Activated CD8-positive, alpha-beta T cell treated with anti-CD3 and anti-CD28 coated beads for 36 hours (primary cell): ENCODE data around the gene XXYLT1. TPM values are rescaled to one million over a fixed set of nuclear protein-coding genes. Genes with fewer than 3 reads are reported as not detected.

Experiments
- ATAC-seq: fragments of 200-7000 bp; cut with Tn5 transposase; one replicate; pipeline ENCODE4 v1.10.0; 2021; ENCODE audit warnings: mild to moderate bottlenecking, moderate library complexity
- CTCF ChIA-PET: fragments of 350-600 bp; sonication (Branson Sonifier 250); formaldehyde crosslinking; loops from one replicate; lab custom pipeline; 2021; ENCODE audit warnings: antibody characterized with exemption; lab: Charles Lee
- POLR2A ChIA-PET: fragments of 350-600 bp; sonication (Branson Sonifier 250); formaldehyde crosslinking; loops from one replicate; lab custom pipeline; 2021; ENCODE audit warnings: antibody characterized with exemption; lab: Charles Lee
- DNase-seq: peaks from one replicate; pipeline ENCODE4 v3.0.0-alpha.2; 2020
- H3K27ac Mint-ChIP-seq: one replicate; pipeline ENCODE4 v1.8.0; 2021; ENCODE audit warnings: mild to moderate bottlenecking, mixed read lengths
- H3K27me3 Mint-ChIP-seq: one replicate; pipeline ENCODE4 v1.8.0; 2021; ENCODE audit warnings: mixed read lengths
- H3K36me3 Mint-ChIP-seq: one replicate; pipeline ENCODE4 v1.8.0; 2021; ENCODE audit warnings: low read depth, mixed read lengths
- H3K4me1 Mint-ChIP-seq: one replicate; pipeline ENCODE4 v1.8.0; 2021; ENCODE audit warnings: low read depth, mixed read lengths
- H3K4me3 Mint-ChIP-seq: one replicate; pipeline ENCODE4 v1.8.0; 2021; ENCODE audit warnings: mild to moderate bottlenecking, moderate library complexity, mixed read lengths
- H3K9me3 Mint-ChIP-seq: one replicate; pipeline ENCODE4 v1.8.0; 2021; ENCODE audit warnings: mixed read lengths
- intact Hi-C: fragments of 100-400 bp; cut with micrococcal nuclease; formaldehyde crosslinking; loops from one replicate; pipeline ENCODE4 v1.10.0; 2022
- microRNA-seq: library from miRNA; unstranded; fragments of <30 nt; microRNA quantifications from one replicate; pipeline ENCODE4 v1.2.0, GENCODE V29; 2022; ENCODE audit warnings: borderline microRNAs expressed, borderline replicate concordance
- total RNA-seq, 2 experiments: library from RNA; stranded (reverse); gene quantifications; one replicate each; pipeline ENCODE4 v1.2.3, GENCODE V29; 2021
- TF ChIP-seq, protein P1 (sequence below): fragments of 200-600 bp; IDR thresholded peaks from one replicate; pipeline ENCODE4 v1.8.0; 2022; ENCODE audit warnings: antibody characterized with exemption, mild to moderate bottlenecking

XXYLT1 gene
- total RNA-seq, 2 experiments from 2014 or later = 8.4 to 9.6 TPM

DNA sequence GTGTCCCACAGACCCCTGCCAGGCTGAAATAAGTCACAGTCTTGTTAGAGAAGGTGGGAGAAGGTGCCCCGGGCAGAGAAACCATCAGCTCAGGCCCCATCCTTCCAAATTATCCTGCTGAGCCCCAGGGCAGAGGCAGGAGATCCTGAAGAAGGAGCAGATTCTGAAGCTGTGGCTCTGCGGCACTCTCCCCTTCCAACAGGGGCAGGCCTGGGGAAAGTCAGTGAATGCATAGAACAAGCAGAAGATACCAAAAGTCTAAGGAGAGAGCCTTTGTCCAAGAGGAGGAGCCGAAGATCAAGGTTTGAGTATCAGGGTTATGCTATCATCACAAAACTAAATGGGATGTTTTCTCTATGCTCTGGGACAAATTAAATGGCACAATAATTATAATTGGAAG, 249.3 kb downstream of the XXYLT1 start:
- H3K9me3 Mint-ChIP-seq = no peaks in the 10 kb centered on the region
- ATAC-seq (no peak), DNase-seq (no peak)
- no peak overlapping the region for H3K27ac Mint-ChIP-seq
- no peaks in the 10 kb centered on the region for H3K36me3 Mint-ChIP-seq
- ChIA-PET POLR2A (interaction anchor here (1.5 kb wide), 1 partner anchor 61 kb away, joined by 3 read pairs; no protein-coding TSS in a partner anchor), CTCF (no interaction called here)
- H3K4me3 Mint-ChIP-seq = no peak overlapping the region
- H3K4me1 Mint-ChIP-seq = no peaks in the 10 kb centered on the region
- intact Hi-C loops = no loop called here
- H3K27me3 Mint-ChIP-seq = peaks cover 6% of the 10 kb centered on the region
- TF ChIP-seq, protein P1, sequence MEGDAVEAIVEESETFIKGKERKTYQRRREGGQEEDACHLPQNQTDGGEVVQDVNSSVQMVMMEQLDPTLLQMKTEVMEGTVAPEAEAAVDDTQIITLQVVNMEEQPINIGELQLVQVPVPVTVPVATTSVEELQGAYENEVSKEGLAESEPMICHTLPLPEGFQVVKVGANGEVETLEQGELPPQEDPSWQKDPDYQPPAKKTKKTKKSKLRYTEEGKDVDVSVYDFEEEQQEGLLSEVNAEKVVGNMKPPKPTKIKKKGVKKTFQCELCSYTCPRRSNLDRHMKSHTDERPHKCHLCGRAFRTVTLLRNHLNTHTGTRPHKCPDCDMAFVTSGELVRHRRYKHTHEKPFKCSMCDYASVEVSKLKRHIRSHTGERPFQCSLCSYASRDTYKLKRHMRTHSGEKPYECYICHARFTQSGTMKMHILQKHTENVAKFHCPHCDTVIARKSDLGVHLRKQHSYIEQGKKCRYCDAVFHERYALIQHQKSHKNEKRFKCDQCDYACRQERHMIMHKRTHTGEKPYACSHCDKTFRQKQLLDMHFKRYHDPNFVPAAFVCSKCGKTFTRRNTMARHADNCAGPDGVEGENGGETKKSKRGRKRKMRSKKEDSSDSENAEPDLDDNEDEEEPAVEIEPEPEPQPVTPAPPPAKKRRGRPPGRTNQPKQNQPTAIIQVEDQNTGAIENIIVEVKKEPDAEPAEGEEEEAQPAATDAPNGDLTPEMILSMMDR = no peak

DNA sequence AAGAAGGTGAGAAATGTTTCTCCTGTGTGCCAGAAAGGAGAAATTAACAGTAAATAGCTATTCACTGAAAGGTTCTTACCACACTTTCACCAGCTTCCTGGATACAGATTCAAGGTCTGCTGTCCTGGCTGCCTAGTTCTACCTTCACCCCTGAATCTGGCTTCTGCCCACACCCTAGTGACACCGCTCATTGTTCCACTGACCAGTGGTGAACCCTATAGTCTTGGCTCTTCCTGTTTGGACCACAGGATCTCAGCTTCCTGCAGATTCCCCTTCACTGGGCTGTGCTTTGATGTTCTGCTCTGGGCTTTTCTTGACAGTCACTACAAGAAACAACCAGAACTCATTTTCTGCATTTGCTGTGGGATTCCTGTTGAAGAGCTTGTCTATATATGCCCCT, 250.0 kb downstream of the XXYLT1 start:
- peaks cover 6% of the 10 kb centered on the region for H3K27me3 Mint-ChIP-seq
- ChIA-PET POLR2A (interaction anchor here (1.5 kb wide), 1 partner anchor 61 kb away, joined by 3 read pairs; no protein-coding TSS in a partner anchor), CTCF (no interaction called here)
- ATAC-seq (no peak), DNase-seq (no peak)
- no peaks in the 10 kb centered on the region for H3K4me1 Mint-ChIP-seq
- no peaks in the 10 kb centered on the region for H3K36me3 Mint-ChIP-seq
- intact Hi-C loops = no loop called here
- H3K27ac Mint-ChIP-seq = no peak overlapping the region
- no peak overlapping the region for H3K4me3 Mint-ChIP-seq
- TF ChIP-seq, protein P1 = no peak
- no peaks in the 10 kb centered on the region for H3K9me3 Mint-ChIP-seq

DNA sequence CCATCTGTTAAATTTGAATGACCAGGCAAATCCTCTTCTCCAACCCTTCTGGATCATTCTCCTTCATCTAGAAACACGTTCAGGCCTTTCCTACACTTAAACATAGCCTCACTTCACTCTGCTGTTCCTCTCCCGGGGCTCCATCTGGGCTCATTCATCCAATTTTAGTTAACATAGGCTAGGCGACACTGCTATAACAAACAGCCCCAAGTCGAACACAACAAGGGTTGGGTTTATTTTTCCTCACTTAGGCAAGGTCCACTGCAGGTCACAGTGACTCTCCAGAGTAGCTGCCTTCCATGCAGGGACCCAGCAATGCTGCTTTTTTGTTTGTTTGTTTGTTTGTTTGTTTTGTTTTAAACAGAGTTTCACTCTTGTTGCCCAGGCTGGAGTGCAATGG, 250.8 kb downstream of the XXYLT1 start:
- intact Hi-C loops = no loop called here
- TF ChIP-seq, protein P1 = no peak
- POLR2A ChIA-PET = interaction anchor here (0.6 to 1.5 kb wide), 2 partner anchors 60 to 623 kb away, joined by 3 read pairs; no protein-coding TSS in a partner anchor
- Mint-ChIP-seq H3K4me3 (no peak overlapping the region), H3K36me3 (no peaks in the 10 kb centered on the region), H3K4me1 (no peaks in the 10 kb centered on the region), H3K9me3 (no peaks in the 10 kb centered on the region), H3K27me3 (peaks cover 6% of the 10 kb centered on the region), H3K27ac (no peak overlapping the region)
- DNase-seq (no peak), ATAC-seq (no peak)
- CTCF ChIA-PET = no interaction called here

DNA sequence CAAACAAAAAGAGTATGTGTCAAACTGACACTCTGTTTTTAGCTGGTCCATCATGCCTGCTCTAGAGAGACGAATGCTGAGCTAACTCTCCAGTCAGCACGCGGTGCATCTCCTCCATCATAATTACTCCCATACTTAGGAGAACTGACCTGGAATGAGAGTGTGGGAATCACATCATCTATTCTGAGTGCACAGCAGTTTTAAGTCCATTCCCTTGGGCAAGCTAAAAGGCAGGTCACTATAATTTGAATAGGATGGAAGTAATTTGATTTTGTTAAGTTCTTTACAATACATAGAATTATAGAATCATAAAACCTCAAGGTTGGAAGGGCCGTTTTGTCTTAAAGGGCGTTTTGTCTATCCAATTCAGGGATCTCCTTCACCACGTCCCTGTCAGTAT, 251.6 kb downstream of the XXYLT1 start:
- intact Hi-C loops = no loop called here

More for the DNA sequence above, 251.6 kb downstream of the XXYLT1 start:
- Mint-ChIP-seq H3K36me3 (no peaks in the 10 kb centered on the region), H3K4me1 (peaks cover 3% of the 10 kb centered on the region), H3K9me3 (no peaks in the 10 kb centered on the region), H3K27ac (no peak overlapping the region), H3K4me3 (no peak overlapping the region), H3K27me3 (peaks cover 6% of the 10 kb centered on the region)
- ChIA-PET POLR2A (interaction anchor here (0.6 to 1.0 kb wide), 2 partner anchors 9 to 165 kb away, joined by 3 read pairs; no protein-coding TSS in a partner anchor), CTCF (interaction anchor here (1.1 kb wide), 1 partner anchor 12 kb away, joined by 3 read pairs; no protein-coding TSS in a partner anchor)
- no peak for ATAC-seq
- no peak for DNase-seq
- TF ChIP-seq, protein P1 = no peak

Small RNA genes within 50 kb of the gene (microRNA-seq; reads per million reads assigned to microRNA genes)
- gene MIR3137 = 1.5 reads per million

Other genes starting within 250 kb of the XXYLT1 start
- 10 to 100 TPM; 54.6 to 55.7 TPM for gene ACAP2, start 171.9 kb upstream of the XXYLT1 start, total RNA-seq